Femur (tissue), 1 donor: ENCODE data around the gene MBIP.

Experiments
- DNase-seq: peaks from one replicate; pipeline ENCODE4 v3.0.0-alpha.2; 2017

MBIP gene

DNA sequence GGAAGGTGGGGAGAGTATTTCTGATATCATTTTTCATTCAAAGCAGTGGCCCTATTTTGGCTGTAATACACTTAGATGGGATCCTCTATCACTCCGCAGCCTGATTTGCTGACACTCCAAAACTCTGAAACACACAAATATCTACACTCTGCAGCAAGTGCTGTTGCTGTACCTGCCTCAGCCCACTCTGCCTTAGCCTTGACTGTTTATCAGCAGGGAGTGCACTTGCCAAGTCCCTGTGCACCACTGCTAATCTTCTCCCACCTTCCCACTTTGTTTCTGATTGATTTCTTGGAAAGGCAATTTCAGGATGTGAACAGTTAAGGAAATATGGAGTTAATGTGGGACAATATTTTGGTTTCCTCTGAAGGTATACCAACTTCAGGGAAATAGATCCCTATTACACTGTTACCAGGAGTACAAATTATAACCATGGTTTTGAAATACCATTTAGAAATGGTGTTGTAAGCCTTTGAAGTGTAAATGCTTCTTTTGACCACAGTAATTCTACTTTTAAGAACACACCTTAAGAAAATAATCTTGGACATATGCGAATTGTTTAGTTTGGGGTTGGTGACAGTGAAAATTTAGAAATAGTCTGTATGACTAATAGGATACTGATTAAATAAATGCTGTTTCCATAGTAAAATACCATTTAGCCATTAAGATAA, 59.3 kb downstream of the MBIP start:
- no peak for DNase-seq

DNA sequence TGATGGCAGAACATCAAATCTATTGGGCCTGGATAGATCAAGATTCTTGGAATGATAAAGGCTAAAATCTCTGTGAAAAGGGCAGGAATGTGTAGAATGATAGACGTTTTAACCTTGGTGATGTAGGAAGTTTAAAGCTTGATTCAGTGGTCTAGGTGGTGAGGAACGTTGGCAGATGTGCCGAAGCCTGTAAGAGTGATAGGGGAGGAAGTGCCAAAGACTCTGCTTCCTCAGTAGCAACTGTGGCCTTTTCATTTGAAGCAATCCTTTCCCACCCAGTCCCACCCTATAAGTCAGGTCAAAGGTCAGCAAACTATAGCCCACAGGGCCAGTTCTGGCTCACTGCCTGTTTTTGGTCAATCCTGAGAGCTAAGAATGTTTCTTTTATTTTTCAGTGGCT, 62.2 kb downstream of the MBIP start:
- DNase-seq, result no peak

GRCh38 chr14:36256126-36256801, 64.2 kb downstream of the MBIP start:
- DNase-seq, result no peak

DNA sequence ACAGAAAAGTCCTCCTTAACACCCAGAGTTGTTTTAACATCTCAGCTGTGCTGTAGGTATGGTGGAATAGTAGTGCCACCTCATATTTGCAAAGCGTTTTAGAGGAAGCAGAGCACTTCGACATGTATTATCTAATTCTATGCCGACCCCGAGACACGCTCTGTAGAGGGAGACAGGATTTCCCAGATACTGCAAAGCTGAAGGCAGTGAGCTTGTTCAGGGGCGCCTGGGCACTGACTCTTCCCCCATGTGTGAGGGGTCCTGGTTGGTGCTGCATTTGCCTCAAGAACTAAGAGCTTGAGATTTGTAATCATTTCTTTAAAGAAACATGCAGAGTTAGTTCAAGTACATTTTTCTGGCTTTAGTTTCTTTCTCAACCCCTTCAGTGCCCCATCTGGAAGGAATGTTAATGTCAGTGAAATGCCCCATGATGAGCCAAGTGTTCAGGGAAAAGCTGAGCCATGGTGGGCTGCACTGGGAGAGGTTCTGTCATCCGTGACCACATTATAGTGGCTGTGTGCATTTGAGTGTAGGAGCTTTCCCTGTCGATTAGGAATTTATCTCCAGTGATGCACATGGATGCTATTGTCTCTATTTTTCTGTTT, 66.3 kb downstream of the MBIP start:
- no peak for DNase-seq
